SKM-1 treated with dmso at 0.1 percent for 144 hours (cell line): ENCODE results near the gene RAB18.
"Not testable (repeated sequence)": the region's sequence is repeated elsewhere in the genome, so short reads cannot be mapped to it uniquely, and the experiment has no call there.

Source experiments
- DNase-seq: peaks from one replicate; lab custom pipeline; 2025; ENCODE audit not compliant: unreplicated experiment; lab: John Stamatoyannopoulos, UW

Gene RAB18

DNA sequence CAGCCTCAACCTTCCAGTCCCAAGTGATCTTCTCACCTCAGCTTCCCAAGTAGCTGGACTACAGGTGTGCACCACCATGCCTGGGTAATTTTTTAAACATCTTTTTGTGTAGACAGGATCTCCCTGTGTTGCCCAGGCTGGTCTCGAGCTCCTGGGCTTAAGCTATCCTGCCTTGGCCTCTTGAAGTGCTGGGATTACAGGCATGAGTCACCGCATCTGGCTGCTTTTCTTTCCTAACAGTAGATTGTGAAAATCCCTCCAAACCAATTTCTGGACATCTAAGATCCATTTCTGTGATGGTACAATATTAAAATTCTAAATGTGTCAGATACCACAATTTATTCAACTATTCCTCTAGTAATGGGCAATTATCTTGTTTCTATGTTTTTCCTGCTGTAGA is 38.7 kb downstream of the RAB18 start:
- no peak for DNase-seq

DNA sequence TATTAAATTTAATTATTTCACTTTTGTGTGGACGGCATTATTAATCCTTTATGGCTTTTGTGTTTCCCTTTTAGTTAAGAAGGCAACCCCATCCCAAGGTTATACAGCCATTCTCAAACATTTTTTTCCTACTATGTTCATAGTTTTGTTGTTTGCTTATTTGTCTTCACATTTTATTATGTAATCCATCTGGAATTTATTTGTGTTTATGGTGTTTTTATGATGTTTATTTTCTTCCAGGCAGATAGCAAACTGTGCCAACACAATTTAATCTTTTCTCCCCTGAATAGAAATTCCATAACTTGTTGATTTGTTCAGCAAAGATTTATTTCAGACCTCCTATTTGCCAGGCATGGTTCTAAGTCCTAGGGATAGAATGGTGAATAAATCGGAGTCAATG is 42.9 kb downstream of the RAB18 start:
- no peak for DNase-seq

DNA sequence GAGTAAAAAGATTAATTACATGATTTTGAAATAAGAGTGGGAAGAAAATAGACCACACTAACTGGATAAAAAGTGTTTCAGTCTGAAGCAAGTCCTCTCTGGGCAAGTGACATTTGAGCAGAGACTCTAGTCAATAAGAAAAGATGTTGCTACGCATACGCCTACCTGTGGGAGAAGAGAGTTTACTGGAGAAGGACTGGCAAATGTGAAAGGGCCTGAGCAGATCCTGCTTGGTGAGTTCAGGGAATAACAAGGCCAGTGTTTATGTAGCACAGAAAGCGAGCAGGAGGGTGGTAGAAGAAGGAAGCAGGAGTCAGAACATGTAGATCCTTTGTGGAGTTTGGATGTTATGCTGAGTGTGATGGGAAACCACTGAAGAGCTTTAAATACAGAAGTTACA is 43.4 kb downstream of the RAB18 start:
- no peak for DNase-seq

DNA sequence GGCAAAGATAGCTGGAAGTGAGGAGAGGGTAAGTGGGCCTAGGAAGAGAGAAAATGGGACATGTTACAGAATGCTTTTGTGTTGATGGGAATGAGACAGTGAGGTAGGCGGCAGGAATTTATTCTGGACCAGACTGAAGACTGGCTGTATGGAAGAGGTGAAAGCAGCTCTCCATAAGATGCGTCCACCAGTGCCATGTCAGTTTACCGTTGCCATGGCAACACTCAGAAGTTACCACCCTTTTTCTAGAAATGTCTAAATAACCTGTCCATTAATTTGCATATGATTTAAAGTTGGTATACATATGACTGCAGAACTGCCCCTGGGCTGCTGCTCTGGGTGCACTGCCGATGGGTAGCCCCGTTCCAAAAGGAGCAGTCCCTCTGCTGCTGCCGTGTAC is 46.7 kb downstream of the RAB18 start:
- DNase-seq, result no peak

DNA sequence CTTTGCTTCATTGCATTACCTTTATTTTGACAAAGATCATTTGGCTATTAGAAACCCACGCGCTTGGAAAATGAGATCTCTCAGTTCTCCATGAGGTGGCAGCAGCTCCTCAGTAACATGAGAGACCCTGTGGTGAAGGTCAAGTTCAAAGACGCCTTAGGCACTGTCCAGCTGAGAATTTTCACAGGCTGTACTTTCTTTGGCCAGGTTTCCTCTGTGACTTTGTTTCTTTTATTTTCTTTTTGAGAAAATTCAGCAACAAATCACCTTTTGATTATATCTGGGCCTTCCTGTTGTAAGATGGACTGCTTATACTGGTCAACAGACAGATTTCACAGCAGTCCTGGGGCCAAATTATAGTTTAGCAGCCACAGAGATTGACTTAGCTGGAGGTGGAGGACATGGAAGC is 54.5 kb downstream of the RAB18 start:
- peak; percentile 10 for DNase-seq

DNA sequence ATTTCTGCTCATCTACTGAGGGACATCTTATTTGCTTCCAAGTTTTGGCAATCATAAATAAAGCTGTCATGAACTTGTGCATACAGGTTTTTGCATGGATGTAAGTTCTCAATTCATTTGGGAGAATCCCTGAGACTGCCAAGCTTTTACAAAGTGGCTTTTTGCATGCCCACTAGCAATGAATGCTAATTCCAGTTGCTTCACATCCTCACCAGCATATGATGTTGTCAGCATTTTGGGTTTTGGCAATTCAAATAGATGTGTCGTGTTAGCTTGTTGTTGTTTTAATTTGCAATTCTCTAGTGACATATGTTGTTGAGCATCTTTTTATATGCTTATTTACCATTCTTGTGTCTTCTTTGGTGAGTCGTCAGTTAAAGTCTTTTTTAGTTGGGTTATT is 57.2 kb downstream of the RAB18 start:
- DNase-seq, result no peak

DNA sequence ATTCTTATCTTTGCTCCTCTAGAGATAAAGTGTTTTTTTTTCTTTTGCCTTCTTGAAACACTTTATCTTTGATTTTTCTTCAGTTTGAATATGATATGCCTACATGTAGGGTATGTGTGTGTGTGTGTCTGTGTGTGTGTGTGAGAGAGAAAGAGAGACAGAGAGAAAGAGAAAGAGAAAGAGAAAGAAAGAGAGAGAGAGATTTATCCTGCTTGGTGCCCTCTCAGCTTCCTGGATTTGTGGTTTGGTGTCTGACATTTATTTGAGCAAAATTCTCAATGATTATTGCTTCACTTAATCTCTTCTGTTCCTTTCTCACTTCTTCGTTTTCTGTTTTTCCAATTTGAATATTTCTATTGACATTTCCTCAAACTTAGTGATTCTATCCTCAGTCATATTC is 60.3 kb downstream of the RAB18 start:
- DNase-seq, result no peak

DNA sequence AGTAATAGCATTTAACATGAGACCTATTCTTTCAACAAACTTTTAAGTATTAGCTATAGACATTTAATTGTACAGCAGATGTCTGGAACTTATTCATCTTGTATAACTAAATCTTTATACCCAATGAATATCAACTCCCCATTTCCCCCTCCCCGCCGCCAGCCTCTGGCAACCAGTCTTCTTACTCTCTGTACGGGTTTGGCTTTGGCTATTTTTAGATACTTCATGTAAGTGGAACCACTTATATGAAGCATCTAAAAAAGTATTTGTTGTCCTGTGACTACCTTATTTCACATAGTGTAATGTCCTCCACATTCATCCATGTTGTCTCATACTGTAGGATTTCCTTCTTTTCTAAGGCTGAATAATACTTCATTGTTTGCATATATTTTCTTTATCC is 60.8 kb downstream of the RAB18 start:
- no peak for DNase-seq

DNA sequence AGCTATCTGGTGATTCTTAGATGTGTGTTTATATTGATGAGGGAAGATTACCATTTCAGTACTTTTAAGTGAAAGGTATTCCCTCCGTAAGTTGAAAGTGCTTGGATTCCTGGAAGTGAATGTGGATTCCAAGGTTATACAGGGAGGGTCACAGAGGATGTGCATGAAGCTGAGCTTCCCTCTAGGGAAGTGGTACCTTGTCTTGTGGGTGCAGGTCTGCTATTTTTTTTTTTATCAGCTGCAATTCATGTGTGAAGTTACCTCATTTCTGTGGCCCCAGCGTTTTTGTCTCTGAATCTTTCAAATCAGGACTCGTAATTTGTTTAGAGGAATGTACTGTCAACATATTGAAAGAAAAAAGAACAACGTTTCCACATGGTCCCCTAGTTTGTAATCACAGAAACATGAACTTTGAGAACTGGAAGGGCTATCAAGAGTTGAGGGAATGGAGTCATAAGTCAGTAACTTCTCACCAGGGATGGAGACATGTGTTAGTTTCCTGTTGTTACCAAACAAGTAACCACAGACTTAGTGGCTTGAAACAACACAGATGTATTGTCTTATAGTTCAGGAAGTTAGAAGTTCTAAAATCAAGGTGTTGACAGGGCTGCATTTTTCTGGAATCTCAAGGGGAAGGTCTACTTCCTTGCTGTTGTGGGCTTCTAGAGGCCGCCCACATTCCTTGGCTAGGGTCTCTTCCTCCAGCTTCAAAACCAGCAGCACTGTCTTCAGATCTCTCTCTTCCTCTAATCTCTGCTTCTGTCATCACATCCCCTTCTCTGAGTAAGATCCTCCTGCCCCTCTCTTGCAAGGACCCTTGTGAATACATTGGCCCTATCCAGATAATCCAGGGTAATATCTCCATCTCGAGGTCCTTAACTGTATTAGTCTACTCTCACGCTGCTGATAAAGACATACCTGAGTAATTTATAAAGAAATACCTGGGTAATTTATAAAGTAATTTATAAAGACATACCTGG is 64.4 kb downstream of the RAB18 start:
- DNase-seq, result peak; percentile 22

DNA sequence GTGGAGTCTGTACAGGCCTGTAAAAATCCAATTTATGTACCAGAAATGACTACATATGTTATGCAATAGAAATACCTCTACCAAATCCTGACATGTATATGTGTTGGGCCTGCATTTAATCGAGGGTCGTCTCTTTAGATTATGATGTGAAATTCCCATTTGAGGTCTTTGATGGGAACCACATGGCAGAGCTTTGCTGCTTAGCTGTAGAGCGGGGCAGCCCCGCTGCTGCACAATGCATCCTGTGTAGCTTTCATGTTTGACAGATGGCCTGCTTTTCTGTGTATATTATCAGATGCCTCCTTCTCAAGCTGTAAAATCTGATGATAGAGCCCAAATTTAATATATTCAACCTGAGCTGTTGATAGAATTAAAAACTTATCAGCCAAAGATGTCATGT is 65.8 kb downstream of the RAB18 start:
- no peak for DNase-seq

DNA sequence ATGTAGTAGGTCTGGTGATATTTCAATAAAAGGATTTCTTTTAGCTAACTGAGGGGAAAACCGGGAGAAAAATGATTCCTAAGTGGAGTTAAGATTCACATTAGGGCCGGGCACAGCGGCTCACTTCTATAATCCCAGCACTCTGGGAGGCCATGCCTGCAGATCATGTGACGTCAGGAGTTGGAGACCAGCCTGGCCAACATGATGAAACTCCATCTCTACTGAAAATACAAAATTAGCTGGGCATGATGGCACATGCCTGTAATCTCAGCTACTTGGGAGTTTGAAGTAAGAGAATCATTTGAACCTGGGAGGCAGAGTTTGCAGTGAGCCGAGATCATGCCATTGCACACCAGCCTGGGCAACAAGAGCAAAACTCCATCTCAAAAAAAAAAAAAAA is 72.9 kb downstream of the RAB18 start:
- DNase-seq, result not testable (repeated sequence)

DNA sequence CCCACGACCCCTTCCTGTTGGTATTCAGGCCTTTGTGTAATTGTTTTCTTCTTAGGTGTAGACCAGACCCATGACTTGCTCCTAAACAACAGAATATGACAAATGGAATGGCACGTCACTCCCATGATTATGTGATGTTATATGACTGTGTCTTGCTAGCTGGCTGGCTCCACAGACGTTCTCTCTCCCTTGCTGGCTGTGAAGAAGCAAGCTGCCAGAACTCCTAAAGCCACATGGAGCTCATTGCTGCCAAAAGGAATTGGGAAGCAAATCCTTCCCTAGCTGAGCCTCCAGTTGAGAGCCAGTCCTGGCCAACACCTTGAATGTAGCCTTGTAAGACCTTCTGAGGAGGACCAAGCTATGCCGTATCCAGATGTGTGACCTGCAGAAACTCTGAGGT is 74.2 kb downstream of the RAB18 start:
- no peak for DNase-seq

DNA sequence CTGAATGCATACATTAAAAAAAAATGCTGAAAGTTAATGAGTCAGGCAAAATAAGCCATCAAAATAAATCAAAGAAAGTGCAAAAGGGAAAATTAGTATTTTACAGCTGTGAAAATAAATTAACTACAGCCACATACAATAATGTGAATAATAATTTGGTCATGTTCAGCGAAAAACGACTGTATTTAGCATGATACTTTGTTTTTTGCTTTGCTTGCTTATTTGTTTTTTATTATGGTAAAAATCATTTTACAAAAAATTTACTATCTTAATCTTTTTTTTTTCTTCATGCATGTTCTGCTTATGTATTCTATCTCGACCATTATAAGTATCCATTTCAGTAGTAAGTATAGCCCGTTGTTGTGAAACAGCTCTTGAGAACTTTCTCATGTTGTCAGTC is 77.1 kb downstream of the RAB18 start:
- DNase-seq, result no peak

DNA sequence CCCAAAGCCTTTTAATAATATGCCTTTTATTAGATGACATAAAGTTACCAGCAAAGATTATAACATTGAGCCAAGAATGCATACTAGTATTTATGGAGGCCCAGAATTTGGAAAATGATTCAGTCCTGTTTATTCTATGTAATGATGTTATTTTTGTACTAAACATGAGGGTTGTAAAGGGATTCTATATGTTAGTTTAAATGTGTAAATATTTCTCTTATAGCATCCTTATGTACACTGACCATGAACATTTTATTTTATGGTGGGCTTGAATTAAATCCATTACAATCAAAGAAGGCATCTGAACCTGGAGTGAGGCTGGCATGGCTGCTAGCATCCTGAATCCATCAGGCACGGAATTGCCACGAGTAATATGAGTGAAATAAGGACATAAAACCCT is 80.2 kb downstream of the RAB18 start:
- DNase-seq, result no peak
